Measurements from ENCODE around the gene CHAMP1. TPM values are rescaled to one million over a fixed set of nuclear protein-coding genes. Genes with fewer than 3 reads are reported as not detected.

Gene CHAMP1
- total RNA-seq, 1 donor from 2014 or later: 17.1 TPM

- no peak for DNase-seq (ENCODE audit: low spot score in 2 of 2)
- intact Hi-C loops (cut with DNase I): no loop called here
- Histone ChIP-seq H3K9me3 (no peaks in the 10 kb centered on the region), H3K4me1 (no peaks in the 10 kb centered on the region), H3K36me3 (peaks cover 47 to 85% of the 10 kb centered on the region in 2 donors), H3K27ac (no peak overlapping the region), H3K27me3 (no peaks in the 10 kb centered on the region), H3K4me3 (no peak overlapping the region)
- TF ChIP-seq, protein P1, sequence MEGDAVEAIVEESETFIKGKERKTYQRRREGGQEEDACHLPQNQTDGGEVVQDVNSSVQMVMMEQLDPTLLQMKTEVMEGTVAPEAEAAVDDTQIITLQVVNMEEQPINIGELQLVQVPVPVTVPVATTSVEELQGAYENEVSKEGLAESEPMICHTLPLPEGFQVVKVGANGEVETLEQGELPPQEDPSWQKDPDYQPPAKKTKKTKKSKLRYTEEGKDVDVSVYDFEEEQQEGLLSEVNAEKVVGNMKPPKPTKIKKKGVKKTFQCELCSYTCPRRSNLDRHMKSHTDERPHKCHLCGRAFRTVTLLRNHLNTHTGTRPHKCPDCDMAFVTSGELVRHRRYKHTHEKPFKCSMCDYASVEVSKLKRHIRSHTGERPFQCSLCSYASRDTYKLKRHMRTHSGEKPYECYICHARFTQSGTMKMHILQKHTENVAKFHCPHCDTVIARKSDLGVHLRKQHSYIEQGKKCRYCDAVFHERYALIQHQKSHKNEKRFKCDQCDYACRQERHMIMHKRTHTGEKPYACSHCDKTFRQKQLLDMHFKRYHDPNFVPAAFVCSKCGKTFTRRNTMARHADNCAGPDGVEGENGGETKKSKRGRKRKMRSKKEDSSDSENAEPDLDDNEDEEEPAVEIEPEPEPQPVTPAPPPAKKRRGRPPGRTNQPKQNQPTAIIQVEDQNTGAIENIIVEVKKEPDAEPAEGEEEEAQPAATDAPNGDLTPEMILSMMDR (IDR thresholded peaks at IDR 0.05): no peak
Observed at GRCh38 chr13:114269281-114269770, 45.0 kb upstream of the CHAMP1 start.

DNA sequence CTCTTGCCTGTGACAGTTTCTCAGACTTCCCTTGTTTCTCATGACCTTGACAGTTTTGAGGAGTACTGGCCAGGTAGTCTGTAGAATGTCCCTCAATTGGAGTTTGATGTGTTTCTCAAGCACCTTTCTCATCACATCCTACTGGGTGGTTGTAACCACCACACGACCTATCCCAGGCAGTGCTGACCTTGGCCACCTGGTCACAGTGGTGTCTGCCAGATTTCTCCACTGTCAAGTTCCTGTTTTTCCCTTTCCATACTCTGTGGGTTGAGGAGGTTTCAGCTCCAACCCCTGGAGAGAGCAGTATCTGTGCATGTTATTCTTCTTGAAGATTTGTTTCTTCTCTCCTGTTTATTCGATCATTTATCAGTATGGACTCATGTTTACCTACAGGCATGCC, 41.3 kb upstream of the CHAMP1 start:
- H3K27ac ChIP-seq: no peak overlapping the region
- no peaks in the 10 kb centered on the region for H3K4me1 ChIP-seq
- intact Hi-C loops (cut with DNase I): no loop called here
- no peaks in the 10 kb centered on the region for H3K9me3 ChIP-seq
- H3K4me3 ChIP-seq: no peak overlapping the region
- TF ChIP-seq, protein P1 (IDR thresholded peaks at IDR 0.05): no peak
- H3K36me3 ChIP-seq: peaks cover 22 to 62% of the 10 kb centered on the region in 2 donors
- no peak for DNase-seq (ENCODE audit: low spot score in 2 of 2)
- no peaks in the 10 kb centered on the region for H3K27me3 ChIP-seq

GRCh38 chr13:114275304-114275703, 39.0 kb upstream of the CHAMP1 start:
- Histone ChIP-seq H3K27ac (no peak overlapping the region), H3K4me1 (peaks cover 0 to under 1% of the 10 kb centered on the region in 2 donors), H3K9me3 (no peaks in the 10 kb centered on the region), H3K36me3 (peaks cover 16 to 39% of the 10 kb centered on the region in 2 donors), H3K27me3 (no peaks in the 10 kb centered on the region), H3K4me3 (no peak overlapping the region)
- no peak for DNase-seq (ENCODE audit: low spot score in 2 of 2)
- intact Hi-C loops (cut with DNase I): no loop called here
- TF ChIP-seq, protein P1 (IDR thresholded peaks at IDR 0.05): no peak

DNA sequence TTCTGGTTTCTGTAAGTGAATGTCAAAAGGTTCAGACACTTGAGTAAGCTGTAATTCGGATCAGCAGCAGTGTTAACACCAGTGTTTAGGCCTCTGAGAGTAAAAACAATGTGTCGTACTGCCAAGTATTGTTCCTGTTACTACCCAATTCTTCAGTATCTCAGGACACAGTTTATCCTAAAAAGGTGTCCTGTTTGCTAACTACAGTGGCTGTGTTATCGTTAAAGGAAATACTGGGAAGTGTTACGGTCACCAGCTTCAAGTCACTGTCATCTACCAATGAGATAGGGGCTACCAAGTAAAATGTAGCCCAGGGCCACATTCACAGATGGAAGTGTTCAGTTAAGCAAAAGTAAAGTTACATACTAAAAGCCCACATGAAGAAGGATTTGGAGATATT, 35.2 kb upstream of the CHAMP1 start:
- Histone ChIP-seq H3K9me3 (no peaks in the 10 kb centered on the region), H3K4me1 (peaks cover 0 to 16% of the 10 kb centered on the region in 2 donors), H3K27me3 (no peaks in the 10 kb centered on the region), H3K36me3 (peaks cover 9 to 13% of the 10 kb centered on the region in 2 donors), H3K27ac (no peak overlapping the region), H3K4me3 (no peak overlapping the region)
- TF ChIP-seq, protein P1 (IDR thresholded peaks at IDR 0.05): no peak
- DNase-seq (ENCODE audit: low spot score in 2 of 2): no peak
- intact Hi-C loops (cut with DNase I): no loop called here

DNA sequence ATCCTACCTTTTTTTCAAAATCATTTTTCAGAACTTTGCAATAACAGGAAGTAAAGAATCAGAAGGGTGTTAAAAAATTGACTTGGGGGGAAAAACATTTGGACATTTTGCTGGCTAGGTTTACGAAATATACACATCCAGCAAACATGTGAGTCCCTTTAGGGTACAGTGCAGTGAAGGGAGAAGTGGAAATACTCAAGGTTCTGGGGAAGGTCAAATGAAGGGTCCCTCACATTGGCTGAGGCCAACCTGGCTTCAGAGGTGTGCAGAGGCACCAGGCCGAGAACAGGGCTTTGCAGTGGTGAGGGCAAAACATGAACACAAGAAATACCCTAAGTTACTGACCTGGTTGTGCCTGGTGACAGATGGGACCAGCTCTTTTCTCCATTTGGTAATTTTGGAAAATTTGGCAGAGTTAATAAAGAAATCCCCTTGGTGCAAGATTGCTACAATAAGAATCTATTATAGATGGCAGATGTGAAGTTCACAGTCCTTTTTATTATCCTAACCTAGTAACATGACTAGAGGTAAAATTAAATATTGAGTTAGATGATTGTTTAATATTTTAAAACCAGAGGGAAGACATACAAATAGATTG, 34.4 kb upstream of the CHAMP1 start:
- H3K27ac ChIP-seq: peak overlapping the region in 1 of 2 donors; percentile 0
- H3K9me3 ChIP-seq: no peaks in the 10 kb centered on the region
- peak overlapping the region in 1 of 2 donors; percentile 71 for H3K4me3 ChIP-seq
- H3K27me3 ChIP-seq: no peaks in the 10 kb centered on the region
- H3K36me3 ChIP-seq: peaks cover 3 to 10% of the 10 kb centered on the region in 2 donors
- TF ChIP-seq, protein P1 (IDR thresholded peaks at IDR 0.05): no peak
- intact Hi-C loops (cut with DNase I): no loop called here
- peaks cover 0 to 16% of the 10 kb centered on the region in 2 donors for H3K4me1 ChIP-seq
- no peak for DNase-seq (ENCODE audit: low spot score in 2 of 2)

All from ascending aorta (tissue), 2 donors.